IMR-90 (cell line): ENCODE results near the gene BLOC1S4. TPM values are rescaled to one million over a fixed set of nuclear protein-coding genes. Genes with fewer than 3 reads are reported as not detected.
A peak's percentile ranks its signal among the peaks of the same experiment; 100 is the strongest.

Experiments
- ATAC-seq: fragments of 200-7000 bp; cut with Tn5 transposase; 2 replicates; pipeline ENCODE4 v1.9.1; 2020; ENCODE audit warnings: low read depth, mild to moderate bottlenecking, moderate library complexity
- BruUV-seq: library from RNA; stranded (reverse); fragments of 400-500 nt; replicated peaks from 2 replicates; lab custom pipeline; 2021; lab: Mats Ljungman, UMichigan
- CTCF ChIA-PET: fragments of 300-600 bp; formaldehyde crosslinking; extraction: SDS; loops from one replicate; lab custom pipeline; 2021; ENCODE audit warnings: antibody characterized with exemption; lab: Yijun Ruan, JAX
- POLR2A ChIA-PET: fragments of 300-600 bp; sonication (Branson Sonifier 250); formaldehyde crosslinking; loops from one replicate; lab custom pipeline; 2022; ENCODE audit warnings: antibody characterized with exemption; ENCODE audit not compliant: unreplicated experiment; lab: Charles Lee
- DNase-seq: peaks from one replicate; pipeline ENCODE4 v3.0.0; 2013
- H2AFZ ChIP-seq: replicated peaks from 2 replicates; pipeline ENCODE3; 2013; ENCODE audit warnings: low read length, mild to moderate bottlenecking; ENCODE audit not compliant: poor library complexity
- H2AK5ac ChIP-seq: 2 replicates; pipeline ENCODE4 v1.6.1; 2013; ENCODE audit warnings: low read depth, low read length, inconsistent platforms
- H2AK9ac ChIP-seq: replicated peaks from 2 replicates; pipeline ENCODE3; 2013; ENCODE audit warnings: mild to moderate bottlenecking, low read depth, low read length, moderate library complexity; ENCODE audit not compliant: poor library complexity
- H2BK120ac ChIP-seq: 2 replicates; pipeline ENCODE4 v1.6.1; 2013; ENCODE audit warnings: low read depth, low read length, inconsistent platforms
- H2BK15ac ChIP-seq: 3 replicates; pipeline ENCODE4 v1.6.1; 2013; ENCODE audit warnings: low read depth, low read length, inconsistent platforms
- H2BK20ac ChIP-seq: 2 replicates; pipeline ENCODE4 v1.6.1; 2013; ENCODE audit warnings: low read depth, mild to moderate bottlenecking, inconsistent platforms, low read length, moderate library complexity
- H2BK5ac ChIP-seq: 2 replicates; pipeline ENCODE4 v1.6.1; 2013; ENCODE audit warnings: mild to moderate bottlenecking, low read depth, low read length, inconsistent platforms; ENCODE audit not compliant: poor library complexity, severe bottlenecking
- H3K14ac ChIP-seq: replicated peaks from 2 replicates; pipeline ENCODE4 v1.6.1; 2013; ENCODE audit warnings: low read depth, low read length, inconsistent platforms
- H3K18ac ChIP-seq: 2 replicates; pipeline ENCODE4 v1.6.1; 2013; ENCODE audit warnings: low read depth, low read length, control low read depth
- H3K23ac ChIP-seq: 2 replicates; pipeline ENCODE4 v1.6.1; 2013; ENCODE audit warnings: low read depth, low read length, inconsistent platforms
- H3K27ac ChIP-seq: 2 replicates; pipeline ENCODE4 v1.5.1; 2013; ENCODE audit warnings: mild to moderate bottlenecking, control low read depth, low read length; ENCODE audit not compliant: insufficient read depth
- H3K27me3 ChIP-seq: 2 replicates; pipeline ENCODE4 v1.6.1; 2013; ENCODE audit warnings: low read length; ENCODE audit not compliant: control insufficient read depth, insufficient read depth
- H3K36me3 ChIP-seq: 2 replicates; pipeline ENCODE4 v1.6.1; 2013; ENCODE audit warnings: low read length, mixed read lengths; ENCODE audit not compliant: control insufficient read depth, insufficient read depth
- H3K4ac ChIP-seq: 2 replicates; pipeline ENCODE4 v1.6.1; 2013; ENCODE audit warnings: low read depth, low read length, inconsistent platforms
- H3K4me1 ChIP-seq: 2 replicates; pipeline ENCODE4 v1.6.1; 2013; ENCODE audit warnings: low read length, mixed read lengths; ENCODE audit not compliant: control insufficient read depth, insufficient read depth
- H3K4me2 ChIP-seq: 2 replicates; pipeline ENCODE4 v1.6.1; 2013; ENCODE audit warnings: low read depth, mild to moderate bottlenecking, control low read depth, low read length, moderate library complexity
- H3K4me3 ChIP-seq: 2 replicates; pipeline ENCODE4 v1.5.1; 2013; ENCODE audit warnings: low read depth, mild to moderate bottlenecking, control low read depth, low read length, moderate library complexity; ENCODE audit not compliant: insufficient read depth
- H3K56ac ChIP-seq: 2 replicates; pipeline ENCODE4 v1.6.1; 2013; ENCODE audit warnings: low read length, inconsistent platforms; ENCODE audit not compliant: insufficient read depth; ENCODE audit errors: extremely low read depth
- H3K79me1 ChIP-seq, 2 experiments: 2 replicates each; pipeline ENCODE4 v1.6.1; 2013; ENCODE audit warnings: low read length in 2 of 2, inconsistent platforms in 1 of 2, low read depth in 1 of 2
- H3K9ac ChIP-seq: 2 replicates; pipeline ENCODE4 v1.6.1; 2013; ENCODE audit warnings: low read depth, low read length, control low read depth
- H3K9me1 ChIP-seq: 2 replicates; pipeline ENCODE4 v1.6.1; 2013; ENCODE audit warnings: low read length, inconsistent platforms; ENCODE audit not compliant: insufficient read depth
- H3K9me3 ChIP-seq: 2 replicates; pipeline ENCODE4 v1.6.1; 2013; ENCODE audit warnings: low read length; ENCODE audit not compliant: control insufficient read depth, insufficient read depth
- H4K20me1 ChIP-seq: 2 replicates; pipeline ENCODE4 v1.6.1; 2013; ENCODE audit warnings: low read length, inconsistent platforms; ENCODE audit not compliant: insufficient read depth
- H4K5ac ChIP-seq: 2 replicates; pipeline ENCODE4 v1.6.1; 2013; ENCODE audit warnings: mild to moderate bottlenecking, low read depth, low read length, control low read depth
- H4K8ac ChIP-seq, 2 experiments: 2 replicates each; pipeline ENCODE4 v1.6.1; 2013; ENCODE audit warnings: low read depth in 2 of 2, low read length in 2 of 2, control low read depth in 1 of 2, inconsistent platforms in 1 of 2
- H4K91ac ChIP-seq: 2 replicates; pipeline ENCODE4 v1.6.1; 2013; ENCODE audit warnings: low read depth, low read length, inconsistent platforms; ENCODE audit not compliant: insufficient read depth
- BHLHE40 ChIP-seq: fragments of 150-350 bp; IDR thresholded peaks from 2 replicates; pipeline ENCODE4 v1.6.1; 2016; ENCODE audit warnings: mild to moderate bottlenecking, low read depth, low read length
- CEBPB ChIP-seq: IDR thresholded peaks from 2 replicates; pipeline ENCODE4 v1.6.1; 2012; ENCODE audit warnings: low read depth, low read length, improper control_type of control experiment
- FOS ChIP-seq: fragments of 150-350 bp; IDR thresholded peaks from 2 replicates; pipeline ENCODE4 v1.6.1; 2016; ENCODE audit warnings: low read depth, low read length
- MAFK ChIP-seq: IDR thresholded peaks from 2 replicates; pipeline ENCODE4 v1.6.1; 2012; ENCODE audit warnings: low read depth, low read length, improper control_type of control experiment
- MAZ ChIP-seq: IDR thresholded peaks from 2 replicates; pipeline ENCODE4 v1.6.1; 2012; ENCODE audit warnings: low read depth, mild to moderate bottlenecking, low read length, improper control_type of control experiment, moderate library complexity, borderline replicate concordance
- MXI1 ChIP-seq: IDR thresholded peaks from 2 replicates; pipeline ENCODE4 v1.6.1; 2012; ENCODE audit warnings: low read depth, mild to moderate bottlenecking, low read length, moderate library complexity, borderline replicate concordance
- POLR2A ChIP-seq: IDR thresholded peaks from 2 replicates; pipeline ENCODE4 v1.6.1; 2012; ENCODE audit warnings: mild to moderate bottlenecking, low read depth, low read length
- RAD21 ChIP-seq: IDR thresholded peaks from 2 replicates; pipeline ENCODE4 v1.6.1; 2012; ENCODE audit warnings: low read length, improper control_type of control experiment
- RCOR1 ChIP-seq: IDR thresholded peaks from 2 replicates; pipeline ENCODE4 v1.6.1; 2012; ENCODE audit warnings: mild to moderate bottlenecking, low read length, improper control_type of control experiment; ENCODE audit not compliant: insufficient replicate concordance
- RFX5 ChIP-seq: IDR thresholded peaks from 2 replicates; pipeline ENCODE4 v1.8.0; 2012; ENCODE audit warnings: low read depth, mild to moderate bottlenecking, low read length, moderate library complexity
- SMC3 ChIP-seq: fragments of 150-350 bp; IDR thresholded peaks from 2 replicates; pipeline ENCODE4 v1.6.1; 2016; ENCODE audit warnings: low read depth, mild to moderate bottlenecking, antibody characterized with exemption, low read length, moderate library complexity
- WGBS, 2 experiments: methylation state at CpG; one replicate each; pipeline versions ENCODE4 v1.1.5 to v1.1.7; 2013; ENCODE audit warnings: missing lambda C conversion rate in 2 of 2; ENCODE audit not compliant: insufficient read length in 1 of 2; ENCODE audit errors: extremely low coverage in 2 of 2; 5-methylcytosine and 5-hydroxymethylcytosine counted together
- dilution Hi-C: fragments of 300-500 bp; cut with HindIII; formaldehyde crosslinking; loops from one replicate; pipeline ENCODE4 v1.14.3; 2018; ENCODE audit warnings: low sequenced_read_pairs; ENCODE audit not compliant: unreplicated experiment
- in situ Hi-C: fragments of 300-500 bp; cut with MboI; formaldehyde crosslinking; loops from 3 replicates; pipeline ENCODE4 v1.14.3; 2019; ENCODE audit warnings: low sequenced_read_pairs, inconsistent platforms, mixed read lengths
- intact Hi-C: fragments of 100-400 bp; cut with micrococcal nuclease; formaldehyde crosslinking; loops from 2 replicates; pipeline ENCODE4 v1.10.0; 2022
- polyA plus RNA-seq, 3 experiments: library from polyadenylated mRNA; depleted of rRNA; stranded (reverse); fragments of >200 nt; gene quantifications; 2 replicates each; pipeline ENCODE4 v1.2.3, GENCODE V29; 2012; ENCODE audit warnings: low replicate concordance in 1 of 3
- total RNA-seq: library from RNA; depleted of rRNA; stranded (reverse); fragments of >200 nt; gene quantifications from 2 replicates; pipeline ENCODE4 v1.2.3, GENCODE V29; 2012
- TF ChIP-seq, protein P1 (sequence below): conservative IDR thresholded peaks from 2 replicates; pipeline ENCODE4 v1.5.1; 2012; ENCODE audit warnings: mild to moderate bottlenecking, low read depth, low read length, improper control_type of control experiment
- TF ChIP-seq, protein P2 (sequence below): fragments of 150-350 bp; IDR thresholded peaks from 2 replicates; pipeline ENCODE4 v1.6.1; 2017; ENCODE audit warnings: mild to moderate bottlenecking, antibody characterized with exemption, low read length, low read depth

BLOC1S4 gene
- total and polyA plus RNA-seq, 2 of the 4 experiments (the other 2 are of a cell fraction): 8.8 to 22.1 TPM

DNA sequence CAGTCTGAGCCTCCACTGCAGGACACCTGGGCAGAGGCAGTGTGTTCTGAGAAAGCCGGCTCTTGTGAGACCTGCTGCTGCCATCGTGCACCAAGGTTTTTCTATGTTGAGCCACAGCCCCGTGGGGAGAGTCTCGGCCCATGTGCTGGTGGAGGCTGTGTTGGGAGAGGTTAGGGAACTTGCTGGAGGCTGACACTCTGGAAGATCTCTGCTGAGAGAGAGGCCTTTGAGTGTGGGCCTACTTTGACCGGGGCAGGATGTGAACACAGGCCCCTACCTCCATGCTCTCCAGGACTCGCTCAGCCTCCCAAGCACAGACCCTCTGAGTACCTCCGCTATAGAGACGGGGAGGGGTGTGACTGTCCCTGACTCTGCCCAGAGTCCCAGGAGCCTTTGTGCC is 23.6 kb upstream of the BLOC1S4 start:
- H3K9me3 ChIP-seq: no peaks in the 10 kb centered on the region
- no CpG with 5 or more reads among the region's 8 CpGs for WGBS, 2 experiments
- TF ChIP-seq MAZ (no peak), MAFK (no peak), RCOR1 (no peak), BHLHE40 (no peak), RFX5 (no peak), MXI1 (no peak), CEBPB (no peak), RAD21 (no peak), FOS (no peak), POLR2A (no peak), SMC3 (no peak)
- TF ChIP-seq, protein P1, sequence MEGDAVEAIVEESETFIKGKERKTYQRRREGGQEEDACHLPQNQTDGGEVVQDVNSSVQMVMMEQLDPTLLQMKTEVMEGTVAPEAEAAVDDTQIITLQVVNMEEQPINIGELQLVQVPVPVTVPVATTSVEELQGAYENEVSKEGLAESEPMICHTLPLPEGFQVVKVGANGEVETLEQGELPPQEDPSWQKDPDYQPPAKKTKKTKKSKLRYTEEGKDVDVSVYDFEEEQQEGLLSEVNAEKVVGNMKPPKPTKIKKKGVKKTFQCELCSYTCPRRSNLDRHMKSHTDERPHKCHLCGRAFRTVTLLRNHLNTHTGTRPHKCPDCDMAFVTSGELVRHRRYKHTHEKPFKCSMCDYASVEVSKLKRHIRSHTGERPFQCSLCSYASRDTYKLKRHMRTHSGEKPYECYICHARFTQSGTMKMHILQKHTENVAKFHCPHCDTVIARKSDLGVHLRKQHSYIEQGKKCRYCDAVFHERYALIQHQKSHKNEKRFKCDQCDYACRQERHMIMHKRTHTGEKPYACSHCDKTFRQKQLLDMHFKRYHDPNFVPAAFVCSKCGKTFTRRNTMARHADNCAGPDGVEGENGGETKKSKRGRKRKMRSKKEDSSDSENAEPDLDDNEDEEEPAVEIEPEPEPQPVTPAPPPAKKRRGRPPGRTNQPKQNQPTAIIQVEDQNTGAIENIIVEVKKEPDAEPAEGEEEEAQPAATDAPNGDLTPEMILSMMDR: no peak
- TF ChIP-seq, protein P2, sequence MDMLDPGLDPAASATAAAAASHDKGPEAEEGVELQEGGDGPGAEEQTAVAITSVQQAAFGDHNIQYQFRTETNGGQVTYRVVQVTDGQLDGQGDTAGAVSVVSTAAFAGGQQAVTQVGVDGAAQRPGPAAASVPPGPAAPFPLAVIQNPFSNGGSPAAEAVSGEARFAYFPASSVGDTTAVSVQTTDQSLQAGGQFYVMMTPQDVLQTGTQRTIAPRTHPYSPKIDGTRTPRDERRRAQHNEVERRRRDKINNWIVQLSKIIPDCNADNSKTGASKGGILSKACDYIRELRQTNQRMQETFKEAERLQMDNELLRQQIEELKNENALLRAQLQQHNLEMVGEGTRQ: no peak
- in situ Hi-C loops (no loop called here), dilution Hi-C loops (no loop called here), intact Hi-C loops (loop anchor here (2.0 kb wide), 1 partner anchor 16 kb away; the partner anchor contains the start of gene MRFAP1L1)
- H2BK120ac ChIP-seq: no peak overlapping the region
- ChIA-PET CTCF (interaction anchor here (0.6 kb wide), 1 partner anchor 138 kb away, joined by 3 read pairs; no protein-coding TSS in a partner anchor), POLR2A (no interaction called here)
- H3K4me2 ChIP-seq: no peak overlapping the region
- H4K8ac ChIP-seq: no peak overlapping the region
- no peak overlapping the region for H3K14ac ChIP-seq
- peaks cover 0 to 21% of the 10 kb centered on the region in 2 experiments; a peak in 2 of 4 replicates for H3K79me1 ChIP-seq
- H3K56ac ChIP-seq: no peak overlapping the region
- H3K27me3 ChIP-seq: no peaks in the 10 kb centered on the region
- no peak overlapping the region for H3K4me3 ChIP-seq
- peaks cover 16% of the 10 kb centered on the region; the same call in 1 of the 2 replicates for H3K9me1 ChIP-seq
- ATAC-seq (no peak), DNase-seq (no peak)
- no peak overlapping the region; the same call in 1 of the 2 replicates for H4K91ac ChIP-seq
- H3K27ac ChIP-seq: peak overlapping the region; percentile 18; the same call in 1 of the 2 replicates
- no peak overlapping the region for H3K4ac ChIP-seq
- no peak overlapping the region for H2BK5ac ChIP-seq
- H3K18ac ChIP-seq: no peak overlapping the region; the same call in 1 of the 2 replicates
- no peak overlapping the region for H2AFZ ChIP-seq
- H2BK20ac ChIP-seq: no peak overlapping the region
- no peak overlapping the region for H2AK9ac ChIP-seq
- no peak overlapping the region for H2AK5ac ChIP-seq
- peaks cover 34% of the 10 kb centered on the region for H3K4me1 ChIP-seq
- no peak overlapping the region for H3K9ac ChIP-seq
- no peak overlapping the region for H3K23ac ChIP-seq
- no peak overlapping the region for H2BK15ac ChIP-seq
- H3K36me3 ChIP-seq: no peaks in the 10 kb centered on the region
- no peaks in the 10 kb centered on the region; the same call in 1 of the 2 replicates for H4K20me1 ChIP-seq
- H4K5ac ChIP-seq: no peak overlapping the region; the same call in 1 of the 2 replicates
- no TSS peak for BruUV-seq
